GM18519 (cell line): ENCODE data around the gene COL1A2.

Experiments used
- ATAC-seq: cut with Tn5 transposase; IDR thresholded peaks from one replicate; pipeline ENCODE4 v1.9.1; 2021; ENCODE audit warnings: mild to moderate bottlenecking, moderate library complexity; ENCODE audit not compliant: unreplicated experiment, low FRiP score

COL1A2 gene

GRCh38 chr7:94472608-94473007 lies 77.9 kb downstream of the COL1A2 start:
- ATAC-seq = no peak

- no peak for ATAC-seq
These were observed 81.7 kb downstream of the COL1A2 start for GRCh38 chr7:94476251-94476840.

- ATAC-seq = no peak
These were observed 83.2 kb downstream of the COL1A2 start for GRCh38 chr7:94477878-94478277.

- no peak for ATAC-seq
These were observed 84.0 kb downstream of the COL1A2 start for GRCh38 chr7:94478648-94479214.
